H9 (cell line): ENCODE data around the gene NR2C1. TPM values are rescaled to one million over a fixed set of nuclear protein-coding genes. Genes with fewer than 3 reads are reported as not detected.

Experiments
- DNase-seq: peaks from one replicate; pipeline ENCODE4 v3.0.0-alpha.2; 2017
- H2AFZ ChIP-seq: one replicate; pipeline ENCODE4 v1.6.1; 2013; ENCODE audit warnings: mild to moderate bottlenecking, low read length, control low read depth, moderate library complexity
- H2AK5ac ChIP-seq: 2 replicates; pipeline ENCODE4 v1.6.1; 2013; ENCODE audit warnings: low read length, control low read depth, mixed read lengths; ENCODE audit not compliant: insufficient read length
- H2BK120ac ChIP-seq: one replicate; pipeline ENCODE4 v1.6.1; 2013; ENCODE audit warnings: low read depth, mild to moderate bottlenecking, low read length, control low read depth, inconsistent platforms; ENCODE audit not compliant: poor library complexity, severe bottlenecking
- H2BK12ac ChIP-seq: 2 replicates; pipeline ENCODE4 v1.6.1; 2013; ENCODE audit warnings: low read length, control low read depth, mixed read lengths, low read depth; ENCODE audit not compliant: insufficient read length
- H2BK15ac ChIP-seq: 2 replicates; pipeline ENCODE4 v1.6.1; 2013; ENCODE audit warnings: low read depth, low read length, control low read depth
- H2BK20ac ChIP-seq: one replicate; pipeline ENCODE4 v1.6.1; 2013; ENCODE audit warnings: low read depth, mild to moderate bottlenecking, low read length, control low read depth, inconsistent platforms; ENCODE audit not compliant: poor library complexity, severe bottlenecking
- H2BK5ac ChIP-seq: 2 replicates; pipeline ENCODE4 v1.6.1; 2013; ENCODE audit warnings: low read length, control low read depth, mixed read lengths; ENCODE audit not compliant: insufficient read length
- H3K14ac ChIP-seq: 2 replicates; pipeline ENCODE4 v1.6.1; 2013; ENCODE audit warnings: low read length, control low read depth; ENCODE audit not compliant: insufficient read depth
- H3K18ac ChIP-seq: 2 replicates; pipeline ENCODE4 v1.6.1; 2013; ENCODE audit warnings: low read depth, mild to moderate bottlenecking, mixed read lengths, low read length, control low read depth; ENCODE audit not compliant: insufficient read length
- H3K23ac ChIP-seq: 2 replicates; pipeline ENCODE4 v1.6.1; 2013; ENCODE audit warnings: low read length, control low read depth, mixed read lengths, low read depth; ENCODE audit not compliant: insufficient read length
- H3K23me2 ChIP-seq: 2 replicates; pipeline ENCODE4 v1.6.1; 2013; ENCODE audit warnings: low read depth, mild to moderate bottlenecking, mixed read lengths, low read length, control low read depth; ENCODE audit not compliant: insufficient read length, poor library complexity, severe bottlenecking
- H3K27ac ChIP-seq: 2 replicates; pipeline ENCODE4 v1.5.1; 2013; ENCODE audit warnings: low read length, control low read depth, mixed read lengths, low read depth; ENCODE audit not compliant: insufficient read length
- H3K27me3 ChIP-seq: 2 replicates; pipeline ENCODE4 v1.6.1; 2013; ENCODE audit warnings: low read length, control low read depth, inconsistent platforms; ENCODE audit not compliant: insufficient read depth
- H3K4ac ChIP-seq: 2 replicates; pipeline ENCODE4 v1.6.1; 2013; ENCODE audit warnings: low read depth, mild to moderate bottlenecking, control low read depth, inconsistent platforms, low read length, moderate library complexity
- H3K4me1 ChIP-seq: 2 replicates; pipeline ENCODE4 v1.6.1; 2013; ENCODE audit warnings: low read length, control low read depth, inconsistent platforms; ENCODE audit not compliant: insufficient read depth
- H3K4me2 ChIP-seq: 2 replicates; pipeline ENCODE4 v1.6.1; 2013; ENCODE audit warnings: low read length, control low read depth, mixed read lengths; ENCODE audit not compliant: insufficient read length, insufficient read depth
- H3K56ac ChIP-seq: 2 replicates; pipeline ENCODE4 v1.6.1; 2013; ENCODE audit warnings: low read depth, mild to moderate bottlenecking, mixed read lengths, low read length, control low read depth; ENCODE audit not compliant: insufficient read length
- H3K79me1 ChIP-seq: 2 replicates; pipeline ENCODE4 v1.6.1; 2013; ENCODE audit warnings: low read depth, mild to moderate bottlenecking, moderate library complexity, low read length, control low read depth, inconsistent platforms; ENCODE audit not compliant: insufficient read depth, poor library complexity, severe bottlenecking
- H3K79me2 ChIP-seq: 2 replicates; pipeline ENCODE4 v1.6.1; 2013; ENCODE audit warnings: low read length, control low read depth, inconsistent platforms; ENCODE audit not compliant: insufficient read depth
- H3K9ac ChIP-seq: 2 replicates; pipeline ENCODE4 v1.6.1; 2013; ENCODE audit warnings: low read length, control low read depth, mixed read lengths; ENCODE audit not compliant: insufficient read length; ENCODE audit errors: extremely low read depth
- H3K9me3 ChIP-seq: one replicate; pipeline ENCODE4 v1.6.1; 2013; ENCODE audit warnings: low read depth, low read length, inconsistent platforms; ENCODE audit not compliant: control insufficient read depth
- H3T11ph ChIP-seq: one replicate; pipeline ENCODE4 v1.6.1; 2013; ENCODE audit warnings: mild to moderate bottlenecking, low read length, control low read depth, inconsistent platforms
- H4K20me1 ChIP-seq: one replicate; pipeline ENCODE4 v1.6.1; 2013; ENCODE audit not compliant: control insufficient read depth, insufficient read length, insufficient read depth
- H4K5ac ChIP-seq: 2 replicates; pipeline ENCODE4 v1.6.1; 2013; ENCODE audit warnings: low read depth, mild to moderate bottlenecking, mixed read lengths, low read length, control low read depth; ENCODE audit not compliant: insufficient read length
- H4K8ac ChIP-seq: replicated peaks from 2 replicates; pipeline ENCODE4 v1.6.1; 2013; ENCODE audit warnings: low read length, control low read depth, mixed read lengths, low read depth; ENCODE audit not compliant: insufficient read length
- H4K91ac ChIP-seq: 2 replicates; pipeline ENCODE4 v1.6.1; 2013; ENCODE audit warnings: low read depth, mild to moderate bottlenecking, moderate library complexity, mixed read lengths, low read length, control low read depth; ENCODE audit not compliant: insufficient read length
- H3K27ac Mint-ChIP-seq, 3 experiments: 2 replicates in 2 of 3; 3 replicates in 1 of 3; pipeline ENCODE4 v1.8.0; 2020 to 2021; ENCODE audit warnings: mixed read lengths in 3 of 3, mild to moderate bottlenecking in 1 of 3, moderate library complexity in 1 of 3
- H3K27me3 Mint-ChIP-seq: 2 replicates; pipeline ENCODE4 v1.8.0; 2021; ENCODE audit warnings: low read depth, mild to moderate bottlenecking, moderate library complexity, mixed read lengths
- H3K36me3 Mint-ChIP-seq, 3 experiments: 2 replicates in 2 of 3; 3 replicates in 1 of 3; pipeline ENCODE4 v1.8.0; 2020 to 2021; ENCODE audit warnings: low read depth in 3 of 3, mixed read lengths in 3 of 3; ENCODE audit not compliant: insufficient read depth in 1 of 3
- H3K4me1 Mint-ChIP-seq, 2 experiments: 2 replicates each; pipeline ENCODE4 v1.8.0; 2020; ENCODE audit warnings: mixed read lengths in 2 of 2
- H3K4me3 Mint-ChIP-seq, 2 experiments: 2 replicates in 1 of 2; 3 replicates in 1 of 2; pipeline ENCODE4 v1.8.0; 2020 to 2021; ENCODE audit warnings: mild to moderate bottlenecking in 2 of 2, mixed read lengths in 2 of 2, moderate library complexity in 1 of 2
- H3K9me3 Mint-ChIP-seq, 2 experiments: 2 replicates in 1 of 2; 3 replicates in 1 of 2; pipeline ENCODE4 v1.8.0; 2020; ENCODE audit warnings: mild to moderate bottlenecking in 2 of 2, mixed read lengths in 2 of 2, moderate library complexity in 1 of 2
- CTCF ChIP-seq: fragments of 200-600 bp; sonication (generic); conservative IDR thresholded peaks from 3 replicates; pipeline ENCODE4 v1.8.0; 2021; ENCODE audit warnings: antibody characterized with exemption, mild to moderate bottlenecking
- WGBS: extraction: QIAGEN DNeasy Blood & Tissue Kit; methylation state at CpG from one replicate; pipeline ENCODE4 v1.1.7; 2013; ENCODE audit warnings: missing lambda C conversion rate, low lambda C conversion rate, mixed read lengths; ENCODE audit not compliant: insufficient read length; ENCODE audit errors: extremely low coverage; 5-methylcytosine and 5-hydroxymethylcytosine counted together
- total RNA-seq: library from RNA; stranded (reverse); gene quantifications from 2 replicates; pipeline ENCODE4 v1.2.1, GENCODE V29; 2021

The NR2C1 gene
- total RNA-seq, 1 experiment from 2014 or later = 47.0 TPM

- H3K36me3 Mint-ChIP-seq = no peaks in the 10 kb centered on the region
Observed at GRCh38 chr12:94977766-94978468, 95.5 kb downstream of the NR2C1 start.

More at GRCh38 chr12:94977766-94978468, 95.5 kb downstream of the NR2C1 start:
- no CpG with 5 or more reads among the region's 4 CpGs for WGBS
- Mint-ChIP-seq H3K4me3 (no peak overlapping the region; a peak in 1 of 5 replicates), H3K4me1 (no peaks in the 10 kb centered on the region), H3K9me3 (no peaks in the 10 kb centered on the region), H3K27me3 (no peaks in the 10 kb centered on the region), H3K27ac (no peak overlapping the region)
- H3K4me1 ChIP-seq = no peaks in the 10 kb centered on the region
- H3K9ac ChIP-seq = no peak overlapping the region
- no peak overlapping the region for H2BK120ac ChIP-seq
- no peak overlapping the region for H2BK20ac ChIP-seq
- no peak overlapping the region for H3K18ac ChIP-seq
- no peak overlapping the region for H3K14ac ChIP-seq
- H2BK12ac ChIP-seq = no peak overlapping the region
- no peaks in the 10 kb centered on the region for H3K23me2 ChIP-seq
- no peak overlapping the region for H3K23ac ChIP-seq
- H4K91ac ChIP-seq = no peak overlapping the region
- H4K20me1 ChIP-seq = no peaks in the 10 kb centered on the region
- H3K9me3 ChIP-seq = no peaks in the 10 kb centered on the region
- H4K8ac ChIP-seq = no peak overlapping the region
- peak overlapping the region; percentile 74 for H3K56ac ChIP-seq
- H3K4ac ChIP-seq = no peak overlapping the region
- H2BK5ac ChIP-seq = no peak overlapping the region
- no peak overlapping the region for H3K27ac ChIP-seq
- H3K79me2 ChIP-seq = no peaks in the 10 kb centered on the region
- DNase-seq = no peak
- TF ChIP-seq CTCF = no peak
- peak overlapping the region; percentile 33 for H4K5ac ChIP-seq
- H2BK15ac ChIP-seq = peak overlapping the region; percentile 91; the same call in 1 of the 2 replicates
- H3T11ph ChIP-seq = no peak overlapping the region
- H2AK5ac ChIP-seq = no peak overlapping the region
- H3K4me2 ChIP-seq = no peak overlapping the region
- no peaks in the 10 kb centered on the region for H3K27me3 ChIP-seq
- H3K79me1 ChIP-seq = peaks cover 2% of the 10 kb centered on the region
- no peak overlapping the region for H2AFZ ChIP-seq
